ENCODE data around the gene AURKAIP1.

The AURKAIP1 gene

DNA sequence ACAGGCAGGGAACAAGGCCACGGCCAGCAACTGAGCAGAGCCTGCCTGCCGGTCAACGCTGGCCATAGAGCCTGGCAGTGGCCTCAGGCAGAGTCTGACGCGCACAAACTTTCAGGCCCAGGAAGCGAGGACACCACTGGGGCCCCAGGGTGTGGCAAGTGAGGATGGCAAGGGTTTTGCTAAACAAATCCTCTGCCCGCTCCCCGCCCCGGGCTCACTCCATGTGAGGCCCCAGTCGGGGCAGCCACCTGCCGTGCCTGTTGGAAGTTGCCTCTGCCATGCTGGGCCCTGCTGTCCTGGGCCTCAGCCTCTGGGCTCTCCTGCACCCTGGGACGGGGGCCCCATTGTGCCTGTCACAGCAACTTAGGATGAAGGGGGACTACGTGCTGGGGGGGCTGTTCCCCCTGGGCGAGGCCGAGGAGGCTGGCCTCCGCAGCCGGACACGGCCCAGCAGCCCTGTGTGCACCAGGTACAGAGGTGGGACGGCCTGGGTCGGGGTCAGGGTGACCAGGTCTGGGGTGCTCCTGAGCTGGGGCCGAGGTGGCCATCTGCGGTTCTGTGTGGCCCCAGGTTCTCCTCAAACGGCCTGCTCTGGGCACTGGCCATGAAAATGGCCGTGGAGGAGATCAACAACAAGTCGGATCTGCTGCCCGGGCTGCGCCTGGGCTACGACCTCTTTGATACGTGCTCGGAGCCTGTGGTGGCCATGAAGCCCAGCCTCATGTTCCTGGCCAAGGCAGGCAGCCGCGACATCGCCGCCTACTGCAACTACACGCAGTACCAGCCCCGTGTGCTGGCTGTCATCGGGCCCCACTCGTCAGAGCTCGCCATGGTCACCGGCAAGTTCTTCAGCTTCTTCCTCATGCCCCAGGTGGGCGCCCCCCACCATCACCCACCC is 43.7 kb downstream of the AURKAIP1 start, which contains the start of gene TAS1R3:
Gene TAS1R3 (plus strand): TSS at position 213 of the 898 bp plus-strand sequence. CDS start 66 bp downstream, at position 279.
- no peak for DNase-seq (ENCODE audit: low spot score)

DNA sequence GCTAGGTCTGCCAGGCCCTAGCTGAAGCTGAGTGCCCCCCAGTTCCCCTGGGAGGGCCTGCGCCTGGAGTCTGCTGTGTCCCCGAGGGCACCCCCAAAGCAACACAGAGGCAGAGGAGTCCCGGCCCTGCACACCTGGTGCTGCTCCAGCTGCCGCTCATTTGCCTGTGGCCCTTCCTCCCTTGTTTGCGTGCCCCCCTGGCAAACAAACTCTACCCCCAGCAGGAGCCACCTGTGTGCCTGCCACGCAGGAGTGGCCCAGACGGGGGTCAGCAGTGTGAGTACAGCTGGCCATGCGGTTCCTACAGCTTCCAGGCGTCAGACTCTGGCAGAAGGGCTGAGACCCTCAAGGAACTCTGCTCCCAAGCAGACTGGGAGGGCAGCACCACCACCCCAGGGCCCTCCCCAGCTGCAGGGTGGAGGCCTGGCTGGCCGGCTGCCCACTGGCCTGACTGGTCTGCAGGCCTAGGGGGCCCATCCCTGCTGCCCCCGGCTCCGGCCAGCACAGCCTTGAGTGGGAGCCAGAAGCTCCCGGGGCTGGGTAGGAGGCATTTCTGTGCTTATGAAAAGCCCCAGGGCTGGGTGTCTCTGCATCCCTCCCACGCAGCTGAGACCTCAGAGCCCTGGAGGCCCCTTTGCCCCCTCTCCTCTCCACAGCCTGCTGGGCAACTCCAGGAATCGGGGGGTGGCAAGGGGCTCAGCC is 44.5 kb downstream of the AURKAIP1 start:
- no peak for DNase-seq (ENCODE audit: low spot score)

GRCh38 chr1:1329304-1330210 is 45.5 kb downstream of the AURKAIP1 start:
- DNase-seq (ENCODE audit: low spot score), result no peak

- no peak for DNase-seq (ENCODE audit: low spot score)
Observed at GRCh38 chr1:1328254-1328653, 46.8 kb downstream of the AURKAIP1 start.

- no peak for DNase-seq (ENCODE audit: low spot score)
Observed at GRCh38 chr1:1327291-1327690, 47.7 kb downstream of the AURKAIP1 start.

- DNase-seq (ENCODE audit: low spot score), result no peak
Observed at GRCh38 chr1:1326075-1326605, 48.9 kb downstream of the AURKAIP1 start.

- no peak for DNase-seq (ENCODE audit: low spot score)
Observed at GRCh38 chr1:1325288-1326074, 49.5 kb downstream of the AURKAIP1 start.

GRCh38 chr1:1324524-1325287 is 50.3 kb downstream of the AURKAIP1 start, which contains the start of the genes CPTP and INTS11:
Gene CPTP (plus strand): TSS chr1:1324802. CDS start chr1:1326911, 2,109 bp downstream.
Gene INTS11 (minus strand): TSS chr1:1324660. CDS start chr1:1324608, 52 bp downstream.
- DNase-seq (ENCODE audit: low spot score), result peak; percentile 76

DNA sequence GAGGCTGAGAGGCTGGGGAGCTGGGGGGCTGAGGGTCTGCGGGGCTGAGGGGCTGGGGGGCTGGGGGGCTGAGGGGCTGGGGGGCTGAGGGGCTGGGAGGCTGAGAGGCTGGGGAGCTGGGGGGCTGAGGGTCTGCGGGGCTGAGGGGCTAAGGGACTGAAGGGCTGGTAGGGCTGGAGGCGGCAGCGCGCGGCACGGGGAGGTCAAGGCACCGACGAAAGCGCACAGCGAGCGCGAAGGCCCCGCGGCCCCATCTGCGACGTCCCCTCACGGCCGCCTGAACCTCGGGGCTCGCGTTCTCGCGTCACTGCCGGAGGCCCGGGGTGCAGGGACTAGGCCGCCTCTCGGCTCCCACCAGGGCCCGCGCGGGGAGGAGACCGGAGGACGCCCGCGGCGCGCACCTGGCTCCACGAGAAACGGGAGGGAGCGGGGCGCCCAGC is 50.9 kb downstream of the AURKAIP1 start:
- DNase-seq (ENCODE audit: low spot score), result no peak

All from pons (tissue), 1 donor.